ENCODE data around the gene SLC20A1.

SLC20A1 gene

GRCh38 chr2:112627060-112628040, 18.4 kb upstream of the SLC20A1 start:
- peak; percentile 95 for DNase-seq (ENCODE audit: low read depth)
- TF ChIP-seq CTCF (conservative IDR thresholded peaks at IDR 0.05; ENCODE audit: low read depth, low read length): no peak

GRCh38 chr2:112629224-112629623, 16.5 kb upstream of the SLC20A1 start:
- DNase-seq (ENCODE audit: low read depth): no peak
- TF ChIP-seq CTCF (conservative IDR thresholded peaks at IDR 0.05; ENCODE audit: low read depth, low read length): no peak
- H3K4me3 ChIP-seq (ENCODE audit: low read depth, low read length): no peak overlapping the region

More at GRCh38 chr2:112627060-112628040, 18.4 kb upstream of the SLC20A1 start:
- H3K4me3 ChIP-seq (ENCODE audit: low read depth, low read length): no peak overlapping the region

- no peak for TF ChIP-seq CTCF (conservative IDR thresholded peaks at IDR 0.05; ENCODE audit: low read depth, low read length)
- DNase-seq (ENCODE audit: low read depth): no peak
Observed at GRCh38 chr2:112629823-112630222, 15.9 kb upstream of the SLC20A1 start.

GRCh38 chr2:112630268-112630667, 15.5 kb upstream of the SLC20A1 start:
- no peak for DNase-seq (ENCODE audit: low read depth)
- TF ChIP-seq CTCF (conservative IDR thresholded peaks at IDR 0.05; ENCODE audit: low read depth, low read length): no peak
- no peak overlapping the region for H3K4me3 ChIP-seq (ENCODE audit: low read depth, low read length)

More at GRCh38 chr2:112629823-112630222, 15.9 kb upstream of the SLC20A1 start:
- H3K4me3 ChIP-seq (ENCODE audit: low read depth, low read length): no peak overlapping the region

GRCh38 chr2:112633708-112634107, 12.0 kb upstream of the SLC20A1 start:
- DNase-seq (ENCODE audit: low read depth): no peak
- no peak overlapping the region for H3K4me3 ChIP-seq (ENCODE audit: low read depth, low read length)
- TF ChIP-seq CTCF (conservative IDR thresholded peaks at IDR 0.05; ENCODE audit: low read depth, low read length): no peak

GRCh38 chr2:112634153-112634873, 11.4 kb upstream of the SLC20A1 start:
- no peak for DNase-seq (ENCODE audit: low read depth)
- no peak for TF ChIP-seq CTCF (conservative IDR thresholded peaks at IDR 0.05; ENCODE audit: low read depth, low read length)
- H3K4me3 ChIP-seq (ENCODE audit: low read depth, low read length): no peak overlapping the region

All from choroid plexus epithelial cell (primary cell).